GM12875 (cell line): ENCODE data around the gene PHLDA1.

ENCODE experiments used
- H3K4me3 ChIP-seq: one replicate; pipeline ENCODE4 v1.5.1; 2011; ENCODE audit warnings: low read depth, low read length, control low read depth
- CTCF ChIP-seq: IDR thresholded peaks from 2 replicates; pipeline ENCODE4 v1.5.1; 2011; ENCODE audit warnings: low read depth, mild to moderate bottlenecking, control low read depth, inconsistent platforms, low read length, moderate library complexity, borderline replicate concordance; ENCODE audit not compliant: insufficient read depth

The PHLDA1 gene

GRCh38 chr12:76031414-76032042, at the start of gene PHLDA1:
Gene PHLDA1, minus strand, starts transcription at chr12:76031776.
- TF ChIP-seq CTCF, result peak; percentile 58
- peak within 1 kb of the TSS; percentile 87 for H3K4me3 ChIP-seq

- H3K4me3 ChIP-seq, result no peak overlapping the region
- TF ChIP-seq CTCF, result peak; percentile 16; the same call in 1 of the 2 replicates
These were observed 49.3 kb upstream of the PHLDA1 start for GRCh38 chr12:76080729-76081415.

GRCh38 chr12:76080017-76080728, 48.6 kb upstream of the PHLDA1 start:
- no peak for TF ChIP-seq CTCF
- H3K4me3 ChIP-seq, result no peak overlapping the region

GRCh38 chr12:76078748-76079147, 47.2 kb upstream of the PHLDA1 start:
- no peak overlapping the region for H3K4me3 ChIP-seq
- no peak for TF ChIP-seq CTCF

GRCh38 chr12:76075448-76075847, 43.9 kb upstream of the PHLDA1 start:
- no peak for TF ChIP-seq CTCF
- H3K4me3 ChIP-seq, result no peak overlapping the region

- H3K4me3 ChIP-seq, result no peak overlapping the region
- TF ChIP-seq CTCF, result no peak
These were observed 43.2 kb upstream of the PHLDA1 start for GRCh38 chr12:76074701-76075336.
